B cell (primary cell): Measurements from ENCODE around the gene CRYBG2.

ENCODE experiments used
- CTCF ChIP-seq: fragments of 200-600 bp; IDR thresholded peaks from one replicate; pipeline ENCODE4 v1.8.0; 2022; ENCODE audit warnings: antibody characterized with exemption, mild to moderate bottlenecking
- EZH2 ChIP-seq: IDR thresholded peaks from 2 replicates; pipeline ENCODE4 v1.6.1; 2012; ENCODE audit warnings: borderline replicate concordance, low read depth, mild to moderate bottlenecking, moderate library complexity, low read length; ENCODE audit not compliant: insufficient read depth, poor library complexity, severe bottlenecking

- TF ChIP-seq CTCF (no peak), EZH2 (no peak)
Measured at GRCh38 chr1:26338670-26339069, 15.3 kb downstream of the CRYBG2 start.
